HepG2 (cell line): ENCODE results near the gene COMMD7. TPM values are rescaled to one million over a fixed set of nuclear protein-coding genes. Genes with fewer than 3 reads are reported as not detected.

ENCODE experiments used
- ATAC-seq: fragments of 200-7000 bp; cut with Tn5 transposase; 3 replicates; pipeline ENCODE4 v1.9.1; 2020; ENCODE audit warnings: mild to moderate bottlenecking, moderate library complexity
- BruUV-seq: library from RNA; stranded (reverse); fragments of 400-500 nt; replicated peaks from 2 replicates; lab custom pipeline; 2021; lab: Mats Ljungman, UMichigan
- CTCF ChIA-PET: fragments of 300-600 bp; formaldehyde crosslinking; extraction: SDS; loops from one replicate; lab custom pipeline; 2021; ENCODE audit warnings: low total read pairs, inconsistent platforms, low intra/inter-chr PET ratio; lab: Yijun Ruan, JAX
- POLR2A ChIA-PET: fragments of 350-600 bp; sonication (Branson Sonifier 250); formaldehyde crosslinking; loops from one replicate; lab custom pipeline; 2020; ENCODE audit warnings: antibody characterized with exemption, inconsistent platforms; lab: Yijun Ruan, JAX
- DNase-seq: peaks from one replicate; pipeline ENCODE4 v3.0.0-alpha.2; 2015; ENCODE audit warnings: low spot score
- FAIRE-seq: peaks from 3 replicates; lab custom pipeline; 2011; peaks lifted over from hg19 to GRCh38; lab: Jason Lieb, UNC
- H2AFZ ChIP-seq: one replicate; pipeline ENCODE4 v1.6.1; 2011; ENCODE audit warnings: low read length, inconsistent platforms
- H3K27ac ChIP-seq: fragments of 300-600 bp; 3 replicates; pipeline ENCODE4 v1.8.0; 2011; ENCODE audit warnings: mixed run types, mild to moderate bottlenecking, mixed read lengths, low read length, inconsistent platforms; ENCODE audit not compliant: insufficient read depth; ENCODE audit errors: extremely low read length
- H3K27me3 ChIP-seq, 2 experiments: fragments of 200-600 bp in 1 of 2; 2 replicates in 1 of 2; 3 replicates in 1 of 2; pipeline versions ENCODE4 v1.6.0 to v1.8.0; 2011; ENCODE audit warnings: low read length in 2 of 2, mild to moderate bottlenecking in 2 of 2, moderate library complexity in 2 of 2, inconsistent platforms in 1 of 2; ENCODE audit not compliant: insufficient read depth in 2 of 2, control insufficient read depth in 1 of 2
- H3K36me3 ChIP-seq, 2 experiments: fragments of 200-600 bp in 1 of 2; replicated peaks in 1 of 2; 2 replicates in 1 of 2; 3 replicates in 1 of 2; pipeline versions ENCODE4 v1.5.1 to v1.8.0; 2011; ENCODE audit warnings: low read length in 2 of 2, inconsistent platforms in 1 of 2; ENCODE audit not compliant: insufficient read depth in 2 of 2, control insufficient read depth in 1 of 2
- H3K4me1 ChIP-seq: 2 replicates; pipeline ENCODE4 v1.5.1; 2012; ENCODE audit warnings: low read length, inconsistent platforms; ENCODE audit not compliant: insufficient read depth
- H3K4me2 ChIP-seq: 2 replicates; pipeline ENCODE4 v1.6.0; 2011; ENCODE audit warnings: low read depth, low read length, inconsistent platforms
- H3K4me3 ChIP-seq, 3 experiments: fragments of 200-600 bp in 1 of 3; sonication (generic), shearing (Covaris generic) in 1 of 3; replicated peaks in 1 of 3; 2 replicates each; pipeline ENCODE4 v1.5.1; 2011 to 2016; ENCODE audit warnings: low read length in 3 of 3, inconsistent platforms in 2 of 3, low read depth in 2 of 3, mild to moderate bottlenecking in 2 of 3, control low read depth in 1 of 3, mixed read lengths in 1 of 3; ENCODE audit not compliant: insufficient read depth in 1 of 3
- H3K79me2 ChIP-seq: one replicate; pipeline ENCODE4 v1.6.1; 2011; ENCODE audit warnings: low read length, inconsistent platforms; ENCODE audit not compliant: insufficient read depth
- H3K9ac ChIP-seq: 2 replicates; pipeline ENCODE4 v1.6.0; 2011; ENCODE audit warnings: mild to moderate bottlenecking, low read depth, low read length, inconsistent platforms; ENCODE audit not compliant: insufficient read depth
- H3K9me3 ChIP-seq: 2 replicates; pipeline ENCODE4 v1.5.1; 2012; ENCODE audit warnings: mild to moderate bottlenecking, low read length
- H4K20me1 ChIP-seq: 2 replicates; pipeline ENCODE4 v1.6.0; 2011; ENCODE audit warnings: inconsistent platforms, mild to moderate bottlenecking, low read length, moderate library complexity; ENCODE audit not compliant: insufficient read depth
- CREB3 ChIP-seq: sonication (generic); formaldehyde crosslinking; IDR thresholded peaks from 2 replicates; pipeline ENCODE4 v1.5.0; 2020; ENCODE audit warnings: missing genetic modification reagents
- GLI4 ChIP-seq: sonication (generic); formaldehyde crosslinking; IDR thresholded peaks from 2 replicates; pipeline ENCODE4 v1.5.1; 2020; ENCODE audit warnings: missing genetic modification reagents, mild to moderate bottlenecking, moderate library complexity, borderline replicate concordance
- MAFG ChIP-seq: sonication (generic); formaldehyde crosslinking; IDR thresholded peaks from 2 replicates; pipeline ENCODE4 v1.5.1; 2020; ENCODE audit warnings: mild to moderate bottlenecking, missing genetic modification reagents
- MYNN ChIP-seq: sonication (generic); formaldehyde crosslinking; IDR thresholded peaks from 2 replicates; pipeline ENCODE4 v1.4.0; 2020; ENCODE audit warnings: mild to moderate bottlenecking, low read depth, missing genetic modification reagents
- NR0B2 ChIP-seq: sonication (generic); formaldehyde crosslinking; IDR thresholded peaks from 2 replicates; pipeline ENCODE4 v1.4.0; 2020; ENCODE audit warnings: mild to moderate bottlenecking, missing genetic modification reagents
- PHF8 ChIP-seq: sonication (generic); formaldehyde crosslinking; IDR thresholded peaks from 2 replicates; pipeline ENCODE4 v1.5.0; 2020; ENCODE audit warnings: missing genetic modification reagents
- RBAK ChIP-seq: sonication (generic); formaldehyde crosslinking; IDR thresholded peaks from 2 replicates; pipeline ENCODE4 v1.5.1; 2020; ENCODE audit warnings: mild to moderate bottlenecking, missing genetic modification reagents
- SUZ12 ChIP-seq: fragments of 150-350 bp; IDR thresholded peaks from 2 replicates; pipeline ENCODE4 v1.6.1; 2014; ENCODE audit warnings: low read depth, low read length
- ZHX1 ChIP-seq: sonication (generic); formaldehyde crosslinking; IDR thresholded peaks from 2 replicates; pipeline ENCODE4 v1.8.1; 2022; ENCODE audit warnings: low read depth, mild to moderate bottlenecking, missing genetic modification reagents
- ZNF282 ChIP-seq: fragments of 450-650 bp; IDR thresholded peaks from 2 replicates; pipeline ENCODE4 v1.6.1; 2018; ENCODE audit not compliant: partially characterized antibody
- ZNF431 ChIP-seq: sonication (generic); formaldehyde crosslinking; IDR thresholded peaks from 2 replicates; pipeline ENCODE4 v1.9.0; 2022; ENCODE audit warnings: missing genetic modification reagents, low read depth, mild to moderate bottlenecking, borderline replicate concordance
- ZNF512 ChIP-seq: sonication (generic); formaldehyde crosslinking; IDR thresholded peaks from 2 replicates; pipeline ENCODE4 v1.4.0; 2020; ENCODE audit warnings: mild to moderate bottlenecking, missing genetic modification reagents
- ZNF724P ChIP-seq: sonication (generic); formaldehyde crosslinking; IDR thresholded peaks from 2 replicates; pipeline ENCODE4 v1.8.0; 2022; ENCODE audit warnings: missing genetic modification reagents, borderline replicate concordance
- ZNF777 ChIP-seq: sonication (generic); formaldehyde crosslinking; IDR thresholded peaks from 2 replicates; pipeline ENCODE4 v1.4.0; 2020; ENCODE audit warnings: missing genetic modification reagents
- WGBS: methylation state at CpG from one replicate; pipeline ENCODE4 v1.1.6; 2017; ENCODE audit warnings: low lambda C conversion rate; 5-methylcytosine and 5-hydroxymethylcytosine counted together
- in situ Hi-C: cut with HindIII; loops from 2 replicates; pipeline ENCODE4 v1.10.0; 2017; ENCODE audit warnings: low pct_unique_long_range_greater_than_20kb; ENCODE audit not compliant: extremely low pct_ligation_motif_present
- intact Hi-C: fragments of 100-400 bp; cut with micrococcal nuclease; formaldehyde crosslinking; loops from one replicate; pipeline ENCODE4 v1.10.0; 2022; ENCODE audit not compliant: unreplicated experiment
- polyA plus RNA-seq, 8 experiments: library from polyadenylated mRNA; depleted of rRNA in 3 of 8; stranded (reverse) in 7 of 8; unstranded in 1 of 8; fragments of >200 nt; fragmentation: Illumina TruSeq in 4 of 8; extraction: Trizol in 4 of 8; gene quantifications; 2 replicates each; pipeline versions ENCODE4 v1.2.1 to v1.2.3, GENCODE V29; 2011 to 2016; ENCODE audit warnings: low read depth in 4 of 8, missing spikeins in 1 of 8, mixed read lengths in 1 of 8; ENCODE audit not compliant: insufficient read depth in 1 of 8
- total RNA-seq, 5 experiments: library from RNA; depleted of rRNA; stranded (reverse); fragments of >200 nt; fragmentation: Illumina TruSeq; extraction: Trizol; gene quantifications; 2 replicates each; pipeline ENCODE4 v1.2.3, GENCODE V29; 2016; ENCODE audit warnings: low read depth in 1 of 5
- TF ChIP-seq, protein P1 (sequence below): sonication (generic); formaldehyde crosslinking; conservative IDR thresholded peaks from 2 replicates; pipeline ENCODE4 v1.8.1; 2023; ENCODE audit warnings: missing genetic modification reagents

Gene COMMD7
- total and polyA plus RNA-seq, 2 of the 13 experiments (the other 11 are each of a cell fraction or from before 2014, with no cell fraction given): 42.1 to 53.3 TPM

- Histone ChIP-seq H4K20me1 (no peaks in the 10 kb centered on the region), H3K36me3 (no peaks in the 10 kb centered on the region; a peak in 1 of 5 replicates), H3K9me3 (no peaks in the 10 kb centered on the region), H3K4me1 (peaks cover 51% of the 10 kb centered on the region), H2AFZ (no peak overlapping the region), H3K4me2 (no peak overlapping the region), H3K9ac (no peak overlapping the region), H3K4me3 (no peak overlapping the region), H3K79me2 (no peaks in the 10 kb centered on the region), H3K27ac (no peak overlapping the region), H3K27me3 (no peaks in the 10 kb centered on the region)
- FAIRE-seq: no peak
- in situ Hi-C loops: loop anchor here (5.0 kb wide), 1 partner anchor 103 kb away; the partner anchor contains the start of gene C20orf203
- POLR2A ChIA-PET: no interaction called here
- ATAC-seq: no peak
- CTCF ChIA-PET: interaction anchor here (6.1 kb wide), 1 partner anchor 103 kb away, joined by 203 read pairs; the partner anchor contains the start of gene C20orf203
- no TSS peak for BruUV-seq
- 87% methylated on average over 10 of the region's 10 CpGs for WGBS
- no peak for DNase-seq
- intact Hi-C loops: loop anchor here (5.0 to 10.0 kb wide), 2 partner anchors 33 to 251 kb away; partner anchors contain the start of gene COMMD7
- TF ChIP-seq ZNF282 (no peak), NR0B2 (CRISPR knock-in tag) (peak; percentile 38; the same call in 1 of the 2 replicates), PHF8 (CRISPR knock-in tag) (no peak), GLI4 (CRISPR knock-in tag) (no peak), MAFG (CRISPR knock-in tag) (no peak), CREB3 (no peak), SUZ12 (no peak), MYNN (no peak), ZHX1 (no peak), ZNF724P (CRISPR knock-in tag) (no peak), RBAK (no peak), ZNF777 (no peak), ZNF431 (CRISPR knock-in tag) (no peak), ZNF512 (CRISPR knock-in tag) (no peak)
- TF ChIP-seq, protein P1, sequence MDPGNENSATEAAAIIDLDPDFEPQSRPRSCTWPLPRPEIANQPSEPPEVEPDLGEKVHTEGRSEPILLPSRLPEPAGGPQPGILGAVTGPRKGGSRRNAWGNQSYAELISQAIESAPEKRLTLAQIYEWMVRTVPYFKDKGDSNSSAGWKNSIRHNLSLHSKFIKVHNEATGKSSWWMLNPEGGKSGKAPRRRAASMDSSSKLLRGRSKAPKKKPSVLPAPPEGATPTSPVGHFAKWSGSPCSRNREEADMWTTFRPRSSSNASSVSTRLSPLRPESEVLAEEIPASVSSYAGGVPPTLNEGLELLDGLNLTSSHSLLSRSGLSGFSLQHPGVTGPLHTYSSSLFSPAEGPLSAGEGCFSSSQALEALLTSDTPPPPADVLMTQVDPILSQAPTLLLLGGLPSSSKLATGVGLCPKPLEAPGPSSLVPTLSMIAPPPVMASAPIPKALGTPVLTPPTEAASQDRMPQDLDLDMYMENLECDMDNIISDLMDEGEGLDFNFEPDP (CRISPR knock-in tag): no peak
Measured at GRCh38 chr20:32775336-32775991, 32.2 kb upstream of the COMMD7 start.
